NCI-H748 (cell line): ENCODE measurements around the gene CACTIN.
"Not testable (repeated sequence)": the region's sequence is repeated elsewhere in the genome, so short reads cannot be mapped to it uniquely, and the experiment has no call there.

Experiments used
- DNase-seq: peaks from one replicate; lab custom pipeline; 2025; ENCODE audit not compliant: unreplicated experiment; lab: John Stamatoyannopoulos, UW

Gene CACTIN

DNA sequence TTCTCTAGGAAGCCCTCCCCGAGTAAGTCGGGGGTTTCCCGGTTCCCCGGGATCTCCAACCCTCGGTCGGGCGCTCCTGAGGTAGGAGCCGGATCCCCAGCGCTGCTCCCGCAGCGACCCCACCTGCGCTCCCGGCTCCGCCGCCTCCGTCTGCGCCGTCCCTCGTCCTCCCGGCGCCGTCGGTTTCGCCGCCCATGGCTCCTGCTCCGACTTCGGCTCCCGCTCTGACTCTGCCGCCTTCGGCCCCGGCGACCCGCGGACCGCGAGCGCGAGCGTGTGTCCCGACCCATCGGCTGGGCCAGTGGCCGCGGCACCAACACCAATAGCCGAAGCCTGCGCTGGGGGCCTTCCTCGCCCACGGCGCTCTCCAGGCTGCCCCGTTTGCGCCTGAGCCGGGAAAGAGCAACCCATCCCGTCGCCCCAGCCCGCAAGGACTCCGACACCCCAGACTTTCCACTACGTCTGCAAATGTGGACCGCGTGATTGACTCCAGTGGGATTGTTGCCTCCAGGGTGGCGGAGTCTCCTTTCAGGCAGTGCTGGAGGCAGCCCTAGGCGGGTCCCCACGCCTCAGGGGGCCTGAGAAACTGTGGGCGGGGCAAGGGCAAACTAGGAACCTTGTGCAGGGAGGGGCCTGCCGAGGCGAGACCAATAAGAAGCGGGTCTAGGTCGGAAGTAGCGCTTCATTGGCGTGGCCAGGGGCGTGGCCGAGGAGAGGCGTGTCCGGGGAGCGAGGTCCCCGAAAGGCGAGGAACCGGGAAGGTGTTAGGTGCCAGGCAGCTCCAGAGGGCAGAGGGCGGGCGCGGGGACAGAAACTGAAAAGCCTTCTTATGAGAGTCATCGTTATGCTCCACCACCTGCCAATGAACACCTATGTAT is at the start of gene CACTIN:
TSS of gene CACTIN (minus strand) at position 318 of the 878 bp plus-strand sequence. CDS start at position 290, 28 bp downstream.
- peak; percentile 97 for DNase-seq

- DNase-seq, result no peak
Observed at GRCh38 chr19:3674784-3675543, 48.4 kb upstream of the CACTIN start.

DNA sequence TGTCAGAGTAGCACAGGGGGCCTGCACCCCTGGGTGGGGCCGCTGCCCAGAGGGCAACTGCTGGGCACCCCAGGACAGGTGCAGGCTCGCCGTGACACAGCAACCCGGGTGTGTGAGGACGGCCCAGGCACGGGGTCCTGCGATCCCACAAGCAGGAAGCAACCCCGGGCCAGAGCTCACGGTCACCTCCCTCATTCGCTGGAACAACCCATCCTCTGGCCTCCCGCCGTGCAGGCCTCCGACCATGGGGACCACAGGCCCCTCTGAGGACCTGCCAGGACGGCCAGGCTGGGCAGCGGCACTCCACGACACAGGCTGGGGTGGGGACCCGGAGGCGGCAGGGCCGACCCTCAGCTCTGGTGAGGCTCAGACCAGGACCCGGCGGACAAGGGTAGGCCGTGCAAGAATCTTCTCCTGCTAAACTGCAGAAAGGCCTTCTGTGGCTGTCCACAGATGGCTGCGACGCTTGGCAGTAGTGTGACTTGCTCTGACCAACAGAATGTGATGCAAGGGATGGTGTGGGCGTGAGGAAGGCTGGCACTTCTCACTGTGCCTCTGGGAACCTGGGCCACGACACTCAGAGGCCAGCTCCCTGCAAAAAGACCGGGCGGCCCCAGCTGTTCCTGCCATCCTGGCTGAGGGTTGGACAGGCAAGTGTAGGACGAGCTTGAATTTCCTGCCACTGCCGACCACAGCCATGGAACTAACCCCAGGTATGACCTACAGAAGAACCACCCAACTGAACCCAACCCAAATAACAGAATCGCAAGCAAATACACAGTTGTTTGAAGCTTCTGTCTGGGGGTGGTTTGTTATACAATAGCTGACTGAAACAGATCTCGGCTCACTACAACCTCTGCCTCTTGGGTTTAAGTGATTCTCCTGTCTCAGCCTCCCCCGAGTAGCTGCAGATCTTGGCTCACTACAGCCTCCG is 47.2 kb upstream of the CACTIN start:
- DNase-seq, result no peak

DNA sequence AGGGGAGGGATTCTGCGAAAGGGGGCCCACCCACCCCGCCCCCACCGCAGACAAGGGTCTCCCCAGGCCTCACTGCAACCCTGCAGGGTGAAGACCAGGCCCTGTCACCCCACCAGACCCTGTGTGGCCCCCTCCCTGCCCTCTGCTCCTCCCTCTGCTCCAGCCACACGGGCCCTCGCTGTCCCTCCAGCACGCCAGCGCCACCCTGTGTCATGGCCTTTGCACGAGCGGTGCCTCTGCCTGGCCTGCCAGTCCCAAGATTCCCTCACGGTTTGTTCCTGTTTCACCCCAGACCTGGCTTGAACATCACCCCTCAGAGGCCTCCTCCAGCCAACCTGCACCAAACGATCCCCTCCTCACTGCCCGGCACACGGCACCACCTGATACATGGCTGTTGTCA is 46.4 kb upstream of the CACTIN start:
- DNase-seq, result no peak

DNA sequence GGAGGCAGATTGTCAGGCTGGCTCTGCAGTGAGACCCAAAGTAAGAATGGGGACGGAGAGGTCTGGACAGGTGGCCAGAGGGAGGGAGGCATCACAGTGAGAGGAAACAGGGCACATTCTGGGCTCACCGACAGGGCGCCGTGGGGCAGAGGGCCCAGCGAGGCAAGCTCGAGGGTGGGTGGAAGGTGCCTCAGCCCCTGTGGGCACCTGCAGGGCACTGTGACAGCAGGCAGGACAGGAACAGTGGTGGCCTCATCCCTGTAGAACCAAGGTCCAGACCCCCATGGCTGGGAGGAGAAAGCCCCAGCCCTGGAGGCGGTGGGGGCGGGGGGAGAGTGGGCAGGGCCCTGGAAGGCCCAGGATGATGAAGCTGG is 46.0 kb upstream of the CACTIN start:
- no peak for DNase-seq

DNA sequence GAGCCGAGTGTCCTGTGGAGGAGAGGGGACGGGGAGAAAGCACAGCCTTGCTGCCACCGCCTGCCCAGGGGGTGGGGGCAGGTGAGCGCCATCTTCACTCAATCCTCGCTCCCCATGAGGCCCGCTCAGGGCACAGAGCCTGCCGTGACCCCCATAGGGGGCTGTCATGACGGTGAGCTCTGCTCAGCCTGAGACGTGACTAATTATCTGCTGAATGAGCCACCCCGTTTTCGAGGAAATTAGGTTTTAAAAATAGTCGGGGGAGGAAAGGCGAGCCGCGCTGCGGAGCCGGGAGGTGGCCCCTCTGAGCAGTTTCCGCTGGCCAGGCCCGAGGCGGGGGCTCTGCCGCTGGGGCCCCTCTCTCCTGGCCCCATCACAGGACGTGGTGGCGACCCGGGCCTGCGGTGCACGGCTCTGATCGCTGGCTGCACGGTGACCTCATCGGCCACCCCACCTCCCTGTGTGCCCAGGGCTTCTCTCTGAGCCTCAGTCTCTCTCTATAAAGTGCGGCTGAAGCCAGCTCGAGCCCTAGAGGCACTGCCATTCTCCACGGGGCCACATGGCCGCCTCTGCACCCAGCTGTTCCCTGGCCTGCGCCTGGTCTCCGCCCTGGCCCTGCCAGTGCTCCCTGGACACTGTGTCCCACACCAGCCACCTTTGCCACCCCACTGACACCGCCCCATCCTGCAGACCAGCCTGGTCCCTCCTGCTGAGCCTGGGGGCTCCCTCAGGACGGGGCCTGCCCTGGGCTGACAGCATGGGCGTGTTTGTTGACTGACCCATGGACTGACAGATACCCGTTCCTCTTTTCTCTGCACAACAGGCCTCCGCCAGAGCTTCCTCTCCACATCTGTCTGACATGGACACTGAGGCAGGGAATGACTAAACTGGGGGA is 45.3 kb upstream of the CACTIN start:
- no peak for DNase-seq

GRCh38 chr19:3670796-3671679 is 44.4 kb upstream of the CACTIN start:
- DNase-seq, result no peak

- DNase-seq, result no peak
Observed at GRCh38 chr19:3669947-3670795, 43.6 kb upstream of the CACTIN start.

DNA sequence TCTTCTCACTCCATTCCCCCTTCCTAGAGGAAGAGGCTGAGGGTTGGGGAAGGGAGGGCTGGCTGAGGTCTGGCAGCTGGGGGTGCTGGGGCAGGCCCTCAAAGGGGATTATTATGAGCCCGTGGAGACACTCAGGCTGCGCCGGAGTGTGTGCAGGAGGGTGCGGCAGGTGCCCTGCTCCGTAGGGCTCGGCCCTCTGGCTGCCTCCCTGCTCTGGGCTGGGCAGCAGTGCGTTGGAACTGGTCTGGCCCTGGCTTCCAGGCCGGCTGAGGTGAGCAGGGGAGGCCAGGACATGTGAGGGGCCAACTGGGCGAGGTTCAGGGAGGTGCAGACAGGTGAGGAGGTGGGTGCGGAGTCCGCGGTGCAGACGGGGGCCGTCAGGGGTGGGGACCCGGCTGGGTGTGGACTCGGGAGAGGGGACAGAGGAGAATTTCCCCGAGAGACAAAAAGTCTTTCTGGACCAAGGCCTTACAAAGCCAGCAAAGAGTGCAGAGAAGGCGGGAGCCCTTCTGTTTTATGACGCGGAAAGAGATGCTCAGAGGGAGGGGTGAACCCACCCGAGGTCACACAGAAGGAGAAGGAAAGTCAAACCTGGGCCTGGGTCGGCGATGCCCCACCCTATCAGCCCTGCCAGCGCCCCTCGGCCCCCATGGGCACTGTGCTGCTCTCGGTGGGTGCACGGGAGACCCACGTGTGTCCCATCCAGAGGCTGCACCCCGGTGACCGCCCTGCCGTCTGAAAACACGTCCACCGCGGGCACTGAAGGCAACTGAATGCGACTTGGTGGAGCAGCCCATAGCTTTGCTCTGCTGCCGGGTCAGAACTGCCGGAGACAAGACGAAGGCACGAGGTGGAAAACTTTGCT is 42.7 kb upstream of the CACTIN start:
- DNase-seq, result no peak

- DNase-seq, result no peak
Observed at GRCh38 chr19:3668331-3669081, 41.9 kb upstream of the CACTIN start.

DNA sequence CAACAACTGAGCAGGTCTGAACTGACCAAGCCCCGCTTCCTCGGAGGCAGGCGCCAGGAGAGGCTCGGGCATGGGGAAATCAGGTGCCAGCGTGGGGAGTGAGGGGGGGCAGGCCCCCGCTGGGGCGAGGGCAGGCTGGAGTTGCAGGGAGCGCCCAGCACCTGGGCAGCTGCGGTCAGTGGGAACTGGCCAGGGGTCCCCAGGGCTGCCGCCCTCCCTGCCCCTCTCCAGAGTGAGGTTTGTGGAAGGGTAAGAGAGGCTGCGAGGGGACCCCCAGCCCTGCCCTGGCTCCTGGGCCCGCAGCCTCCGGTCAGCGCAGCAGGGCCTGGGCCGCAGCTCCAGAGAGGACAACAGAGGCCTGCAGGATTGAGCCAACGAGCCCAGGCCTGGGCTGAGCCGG is 41.2 kb upstream of the CACTIN start:
- no peak for DNase-seq

DNA sequence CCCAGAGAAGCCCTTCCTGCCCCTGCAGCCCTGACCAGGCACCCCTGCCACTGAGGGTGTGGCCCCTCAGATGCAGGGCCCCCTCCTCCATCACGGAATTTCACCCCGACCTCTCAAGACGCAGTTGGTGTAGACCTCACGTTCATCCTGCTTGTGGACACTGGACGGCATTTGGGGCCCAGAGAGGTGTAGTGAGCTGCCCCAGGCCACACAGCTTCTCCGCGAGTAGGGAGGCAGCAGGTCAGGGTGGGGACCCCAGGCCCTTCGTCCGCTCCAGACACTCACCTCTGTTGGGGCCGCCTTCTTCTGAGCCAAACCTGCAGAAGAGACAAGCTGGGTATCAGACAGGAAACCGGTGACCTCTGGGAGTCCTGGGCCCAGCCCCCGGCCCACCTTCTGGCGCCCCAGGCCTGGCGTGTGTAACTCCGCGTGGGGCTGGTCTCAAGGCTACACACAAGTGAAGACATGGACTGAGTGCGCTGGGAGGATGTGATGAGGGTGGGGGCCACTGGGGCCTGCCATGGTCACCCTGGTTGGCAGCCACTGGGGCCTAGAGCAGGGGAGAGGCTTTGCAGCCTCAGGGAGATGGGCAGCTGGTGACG is 40.5 kb upstream of the CACTIN start:
- DNase-seq, result no peak

DNA sequence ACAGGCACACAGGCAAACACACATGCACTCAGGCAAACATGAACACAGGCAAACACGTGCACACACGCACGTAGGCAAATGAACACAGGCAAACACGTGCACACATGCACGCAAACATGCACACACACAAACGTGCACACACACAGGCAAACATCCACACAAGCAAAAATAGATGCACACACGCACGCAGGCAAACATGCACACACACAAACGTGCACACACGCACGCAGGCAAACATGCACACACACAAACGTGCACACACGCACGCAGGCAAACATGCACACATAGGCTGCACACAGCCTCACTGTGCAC is 39.9 kb upstream of the CACTIN start:
- not testable (repeated sequence) for DNase-seq

GRCh38 chr19:3665681-3666544 is 39.3 kb upstream of the CACTIN start:
- peak; percentile 16 for DNase-seq

DNA sequence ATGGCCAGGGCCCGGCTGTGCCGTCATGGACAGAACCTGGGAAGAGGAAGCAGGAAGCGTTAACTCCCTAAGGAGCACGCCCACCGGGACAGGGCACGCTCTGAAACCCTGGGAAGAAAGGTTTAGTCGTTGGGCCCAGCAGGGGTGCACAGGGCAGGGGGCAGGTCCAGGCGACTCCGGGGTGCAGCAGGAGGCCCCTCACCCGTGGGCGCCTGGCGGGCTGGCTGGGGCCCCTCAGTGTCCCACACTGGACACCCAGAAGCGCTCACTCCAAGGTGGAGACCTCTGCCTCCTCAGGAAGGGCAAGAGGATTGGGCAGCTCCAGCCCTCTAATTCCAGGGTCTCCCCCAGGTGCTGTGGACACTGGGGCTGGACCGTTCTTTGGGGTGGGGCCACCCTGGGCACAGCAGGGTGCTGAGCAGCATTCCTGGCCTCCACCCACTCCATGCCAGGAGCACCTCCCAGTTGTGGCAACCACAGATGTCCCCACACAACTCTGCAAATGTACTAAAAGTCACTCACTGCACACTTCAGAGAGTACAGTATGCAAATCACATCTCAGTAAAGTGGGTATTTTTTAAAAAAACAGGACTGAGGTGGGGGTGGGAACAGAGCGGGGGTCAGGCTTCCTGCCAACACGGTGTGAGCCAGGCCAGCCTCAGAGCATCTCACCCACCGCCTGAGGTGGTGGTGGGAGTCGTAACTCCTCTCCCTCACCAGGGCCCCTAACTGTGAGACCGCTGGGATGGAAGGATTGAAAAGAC is 38.5 kb upstream of the CACTIN start:
- DNase-seq, result no peak
